HepG2 (cell line): ENCODE data around the gene SLC43A3. TPM values are rescaled to one million over a fixed set of nuclear protein-coding genes. Genes with fewer than 3 reads are reported as not detected.

ENCODE experiments used
- ATF7-NPFF ChIP-seq: sonication (generic); formaldehyde crosslinking; IDR thresholded peaks from 2 replicates; pipeline ENCODE4 v1.8.1; 2023; ENCODE audit warnings: mild to moderate bottlenecking, low read depth, missing genetic modification reagents, moderate library complexity
- E2F1 ChIP-seq: sonication (generic); formaldehyde crosslinking; IDR thresholded peaks from 2 replicates; pipeline ENCODE4 v1.5.0; 2020; ENCODE audit warnings: missing genetic modification reagents
- GATAD1 ChIP-seq: IDR thresholded peaks from 2 replicates; pipeline ENCODE4 v1.6.1; 2016; ENCODE audit warnings: missing genetic modification reagents, missing compliant biosample characterization
- HNF4A ChIP-seq: sonication (generic); formaldehyde crosslinking; IDR thresholded peaks from 2 replicates; pipeline ENCODE4 v1.4.0; 2020; ENCODE audit warnings: missing genetic modification reagents
- LCORL ChIP-seq, 2 experiments: fragments of 450-650 bp in 1 of 2; sonication (generic) in 1 of 2; formaldehyde crosslinking in 1 of 2; IDR thresholded peaks; 2 replicates each; pipeline versions ENCODE4 v1.5.0 to v1.6.1; 2017 to 2020; ENCODE audit warnings: antibody characterized with exemption in 1 of 2, missing genetic modification reagents in 1 of 2
- MIER2 ChIP-seq: IDR thresholded peaks from 2 replicates; pipeline ENCODE4 v1.6.1; 2016; ENCODE audit warnings: missing biosample characterization, missing genetic modification reagents
- POLR2G ChIP-seq: fragments of 200-400 bp; formaldehyde crosslinking; IDR thresholded peaks from 2 replicates; pipeline ENCODE4 v1.6.1; 2018; ENCODE audit warnings: mild to moderate bottlenecking, low read depth, low read length, moderate library complexity
- RNF2 ChIP-seq: fragments of 450-650 bp; conservative IDR thresholded peaks from 2 replicates; pipeline ENCODE4 v1.6.1; 2016; ENCODE audit warnings: low read depth
- SALL2 ChIP-seq: sonication (generic); formaldehyde crosslinking; IDR thresholded peaks from 2 replicates; pipeline ENCODE4 v1.8.1; 2023; ENCODE audit warnings: mild to moderate bottlenecking, missing genetic modification reagents, inconsistent platforms
- SMAD3 ChIP-seq: sonication (generic); formaldehyde crosslinking; IDR thresholded peaks from 2 replicates; pipeline ENCODE4 v1.4.0; 2020; ENCODE audit warnings: missing genetic modification reagents
- SNAPC2 ChIP-seq: sonication (generic); formaldehyde crosslinking; IDR thresholded peaks from 2 replicates; pipeline ENCODE4 v1.8.1; 2022; ENCODE audit warnings: mild to moderate bottlenecking, missing genetic modification reagents
- TEAD3 ChIP-seq: optimal IDR thresholded peaks from 2 replicates; pipeline ENCODE3; 2016; ENCODE audit warnings: borderline replicate concordance
- TERF1 ChIP-seq: sonication (generic); formaldehyde crosslinking; IDR thresholded peaks from 2 replicates; pipeline ENCODE4 v1.8.0; 2022; ENCODE audit warnings: mild to moderate bottlenecking, missing genetic modification reagents, moderate library complexity
- TFAP4 ChIP-seq: sonication (generic); IDR thresholded peaks from 2 replicates; pipeline ENCODE4 v1.6.1; 2016; ENCODE audit warnings: low read depth, borderline replicate concordance
- TGIF2 ChIP-seq: IDR thresholded peaks from 2 replicates; pipeline ENCODE4 v1.6.1; 2016; ENCODE audit warnings: control low read depth, missing compliant biosample characterization
- ZNF121 ChIP-seq: sonication (generic); formaldehyde crosslinking; IDR thresholded peaks from 2 replicates; pipeline ENCODE4 v1.5.0; 2020; ENCODE audit warnings: mild to moderate bottlenecking, missing genetic modification reagents
- ZNF160 ChIP-seq: sonication (generic); formaldehyde crosslinking; IDR thresholded peaks from 2 replicates; pipeline ENCODE4 v1.8.0; 2022; ENCODE audit warnings: mild to moderate bottlenecking, inconsistent platforms, missing genetic modification reagents
- ZNF205 ChIP-seq: IDR thresholded peaks from 2 replicates; pipeline ENCODE4 v1.6.1; 2018; ENCODE audit warnings: missing biosample characterization, missing genetic modification reagents
- ZNF251 ChIP-seq: sonication (generic); formaldehyde crosslinking; IDR thresholded peaks from 2 replicates; pipeline ENCODE4 v1.9.0; 2021; ENCODE audit warnings: mild to moderate bottlenecking, missing genetic modification reagents
- ZNF580 ChIP-seq: IDR thresholded peaks from 2 replicates; pipeline ENCODE4 v1.6.1; 2016; ENCODE audit warnings: low read depth, borderline replicate concordance
- ZNF614 ChIP-seq: IDR thresholded peaks from 2 replicates; pipeline ENCODE4 v1.6.1; 2018; ENCODE audit warnings: missing biosample characterization, missing genetic modification reagents, inconsistent platforms, borderline replicate concordance
- ZNF619 ChIP-seq: sonication (generic); formaldehyde crosslinking; IDR thresholded peaks from 2 replicates; pipeline ENCODE4 v1.4.0; 2020; ENCODE audit warnings: mild to moderate bottlenecking, missing genetic modification reagents
- ZNF652 ChIP-seq: IDR thresholded peaks from 2 replicates; pipeline ENCODE4 v1.6.1; 2016; ENCODE audit warnings: low read depth, borderline replicate concordance
- ZNF777 ChIP-seq: sonication (generic); formaldehyde crosslinking; IDR thresholded peaks from 2 replicates; pipeline ENCODE4 v1.4.0; 2020; ENCODE audit warnings: missing genetic modification reagents
- ZNF788 ChIP-seq: sonication (generic); formaldehyde crosslinking; IDR thresholded peaks from 2 replicates; pipeline ENCODE4 v1.5.0; 2020; ENCODE audit warnings: mild to moderate bottlenecking, missing genetic modification reagents, borderline replicate concordance
- polyA plus RNA-seq, 8 experiments: library from polyadenylated mRNA; depleted of rRNA in 3 of 8; stranded (reverse) in 7 of 8; unstranded in 1 of 8; fragments of >200 nt; fragmentation: Illumina TruSeq in 4 of 8; extraction: Trizol in 4 of 8; gene quantifications; 2 replicates each; pipeline versions ENCODE4 v1.2.1 to v1.2.3, GENCODE V29; 2011 to 2016; ENCODE audit warnings: low read depth in 4 of 8, missing spikeins in 1 of 8, mixed read lengths in 1 of 8; ENCODE audit not compliant: insufficient read depth in 1 of 8
- total RNA-seq, 5 experiments: library from RNA; depleted of rRNA; stranded (reverse); fragments of >200 nt; fragmentation: Illumina TruSeq; extraction: Trizol; gene quantifications; 2 replicates each; pipeline ENCODE4 v1.2.3, GENCODE V29; 2016; ENCODE audit warnings: low read depth in 1 of 5
- TF ChIP-seq, protein P1 (sequence below): IDR thresholded peaks from 2 replicates; pipeline ENCODE4 v1.6.1; 2016

SLC43A3 gene
- total and polyA plus RNA-seq, 2 of the 13 experiments (the other 11 are each of a cell fraction or from before 2014, with no cell fraction given): 2.6 TPM; not detected in 1

- no peak for TF ChIP-seq TERF1 (CRISPR knock-in tag)
- TF ChIP-seq ZNF614 (CRISPR knock-in tag): peak; percentile 63; the same call in 1 of the 2 replicates
- TF ChIP-seq TEAD3 (CRISPR knock-in tag): peak; percentile 35
- TF ChIP-seq, protein P1, sequence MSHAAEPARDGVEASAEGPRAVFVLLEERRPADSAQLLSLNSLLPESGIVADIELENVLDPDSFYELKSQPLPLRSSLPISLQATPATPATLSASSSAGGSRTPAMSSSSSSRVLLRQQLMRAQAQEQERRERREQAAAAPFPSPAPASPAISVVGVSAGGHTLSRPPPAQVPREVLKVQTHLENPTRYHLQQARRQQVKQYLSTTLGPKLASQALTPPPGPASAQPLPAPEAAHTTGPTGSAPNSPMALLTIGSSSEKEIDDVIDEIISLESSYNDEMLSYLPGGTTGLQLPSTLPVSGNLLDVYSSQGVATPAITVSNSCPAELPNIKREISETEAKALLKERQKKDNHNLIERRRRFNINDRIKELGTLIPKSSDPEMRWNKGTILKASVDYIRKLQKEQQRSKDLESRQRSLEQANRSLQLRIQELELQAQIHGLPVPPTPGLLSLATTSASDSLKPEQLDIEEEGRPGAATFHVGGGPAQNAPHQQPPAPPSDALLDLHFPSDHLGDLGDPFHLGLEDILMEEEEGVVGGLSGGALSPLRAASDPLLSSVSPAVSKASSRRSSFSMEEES (CRISPR knock-in tag): 0 out of 2 replicates have a peak, but pooled peaks have one; percentile 13
- 0 out of 2 replicates have a peak, but pooled peaks have one; percentile 60 for TF ChIP-seq SALL2 (CRISPR knock-in tag)
- peak; percentile 68; the same call in 1 of the 2 replicates for TF ChIP-seq MIER2 (CRISPR knock-in tag)
- 0 out of 2 replicates have a peak, but pooled peaks have one; percentile 58 for TF ChIP-seq TGIF2 (CRISPR knock-in tag)
- TF ChIP-seq ATF7-NPFF (CRISPR knock-in tag): 0 out of 2 replicates have a peak, but pooled peaks have one; percentile 33
- TF ChIP-seq ZNF788 (CRISPR knock-in tag): 0 out of 2 replicates have a peak, but pooled peaks have one; percentile 39
- TF ChIP-seq GATAD1 (CRISPR knock-in tag): peak; percentile 16; the same call in 1 of the 2 replicates
- TF ChIP-seq LCORL (IDR thresholded peaks at IDR 0.05): no peak
- peak; percentile 66 for TF ChIP-seq LCORL (CRISPR knock-in tag; IDR thresholded peaks at IDR 0.05)
- TF ChIP-seq RNF2: no peak
- TF ChIP-seq ZNF160 (CRISPR knock-in tag): peak; percentile 45; the same call in 1 of the 2 replicates
- peak; percentile 26; the same call in 1 of the 2 replicates for TF ChIP-seq ZNF652 (CRISPR knock-in tag)
- TF ChIP-seq ZNF205 (CRISPR knock-in tag): peak; percentile 73; the same call in 1 of the 2 replicates
- TF ChIP-seq SNAPC2: no peak
- no peak for TF ChIP-seq ZNF251
- peak; percentile 65 for TF ChIP-seq HNF4A (CRISPR knock-in tag)
- peak; percentile 76 for TF ChIP-seq ZNF580
- TF ChIP-seq E2F1 (CRISPR knock-in tag): no peak
- TF ChIP-seq ZNF619 (CRISPR knock-in tag): no peak; the same call in 1 of the 2 replicates
- TF ChIP-seq TFAP4: no peak
- TF ChIP-seq SMAD3: 0 out of 2 replicates have a peak, but pooled peaks have one; percentile 57
- TF ChIP-seq ZNF121 (CRISPR knock-in tag): 0 out of 2 replicates have a peak, but pooled peaks have one; percentile 58
- peak; percentile 66; the same call in 1 of the 2 replicates for TF ChIP-seq ZNF777 (CRISPR knock-in tag)
- TF ChIP-seq POLR2G: no peak
Measured at GRCh38 chr11:57456960-57457642, 30.2 kb upstream of the SLC43A3 start (continued).
